NCI-H524 treated with DMSO at 0.1 percent for 48 hours (cell line): Measurements from ENCODE around the gene BTBD9.

Source experiments
- DNase-seq: peaks from one replicate; lab custom pipeline; 2025; lab: John Stamatoyannopoulos, UW

BTBD9 gene

DNA sequence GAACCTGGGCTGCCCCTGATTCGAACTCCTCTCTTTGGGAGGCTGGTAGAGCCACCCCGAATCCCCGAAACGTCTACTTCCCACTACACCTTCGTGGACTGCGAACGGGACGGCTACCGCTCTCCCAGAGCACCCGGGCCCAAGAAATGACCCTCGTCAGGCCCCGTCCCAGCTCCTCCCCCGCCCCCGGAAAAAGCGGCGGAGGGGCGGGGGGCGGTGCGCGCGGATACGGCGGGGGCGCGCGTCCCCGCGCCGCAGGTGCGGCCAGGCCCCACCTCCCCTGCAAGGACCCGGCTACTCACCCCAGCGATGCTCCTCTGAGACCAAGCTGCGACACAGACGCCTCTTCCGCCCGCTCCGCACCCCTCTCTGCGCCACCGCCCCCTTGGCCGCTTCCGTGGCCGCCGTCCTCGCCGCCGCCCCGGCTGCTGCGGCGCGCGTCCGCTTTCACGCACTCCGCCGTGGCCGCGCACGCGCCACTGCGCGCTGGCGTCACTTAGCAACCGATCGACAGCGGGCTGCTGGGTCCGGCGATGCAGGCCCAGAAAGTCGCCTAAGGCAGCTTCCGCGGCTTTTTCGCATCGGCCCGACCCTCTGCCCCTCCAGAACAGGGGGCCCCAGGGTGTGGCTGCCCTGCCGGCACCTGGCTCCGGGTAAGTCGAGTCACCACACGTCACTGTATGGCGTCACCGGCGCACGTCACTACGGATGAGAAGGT lies at the start of gene BTBD9:
TSS of gene BTBD9 (minus strand) at position 432 of the 718 bp plus-strand sequence.
- peak; percentile 12 for DNase-seq

DNA sequence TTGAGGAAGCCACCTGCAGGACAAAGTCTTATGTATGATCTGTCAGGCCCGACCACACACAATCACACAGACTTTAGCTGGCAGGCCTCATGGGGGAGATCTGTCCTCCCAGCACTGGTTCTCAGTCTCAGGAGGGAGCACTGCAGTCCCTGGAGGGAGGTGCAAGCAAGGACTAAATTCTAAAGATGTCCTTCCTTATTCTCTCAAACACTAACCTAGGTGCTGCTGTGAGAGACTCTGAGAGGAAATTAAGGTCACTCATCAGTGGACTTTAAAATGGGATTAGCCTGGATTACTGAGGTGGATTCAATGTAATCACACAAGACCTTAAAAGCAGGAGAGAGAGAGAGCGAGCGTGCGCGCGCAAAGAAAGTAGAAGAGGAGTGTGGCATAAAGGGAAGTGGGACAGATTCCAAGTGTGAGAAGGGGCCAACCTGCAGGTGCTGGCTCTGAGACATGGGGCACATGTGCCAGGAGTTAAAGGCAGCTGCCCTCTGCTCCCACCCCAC lies 48.9 kb upstream of the BTBD9 start:
- no peak for DNase-seq

DNA sequence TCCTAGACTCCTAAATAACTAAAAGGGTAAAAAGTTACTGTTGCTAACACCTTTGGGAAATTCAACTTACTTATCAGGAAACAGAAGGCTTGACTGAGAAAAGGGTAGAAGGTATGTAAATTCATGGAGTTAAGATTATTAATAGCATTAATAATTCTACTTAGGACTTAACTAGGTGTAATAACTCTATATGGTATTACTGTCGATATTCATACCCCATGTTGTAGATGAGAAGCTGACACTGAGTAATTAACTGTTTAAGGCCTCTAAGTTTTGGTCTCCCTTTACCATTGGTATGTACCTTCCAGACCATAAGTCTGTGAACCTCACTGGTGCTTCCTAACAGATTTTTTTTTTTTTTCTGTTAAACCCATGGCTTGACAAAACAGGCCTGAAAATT lies 47.8 kb upstream of the BTBD9 start:
- no peak for DNase-seq

DNA sequence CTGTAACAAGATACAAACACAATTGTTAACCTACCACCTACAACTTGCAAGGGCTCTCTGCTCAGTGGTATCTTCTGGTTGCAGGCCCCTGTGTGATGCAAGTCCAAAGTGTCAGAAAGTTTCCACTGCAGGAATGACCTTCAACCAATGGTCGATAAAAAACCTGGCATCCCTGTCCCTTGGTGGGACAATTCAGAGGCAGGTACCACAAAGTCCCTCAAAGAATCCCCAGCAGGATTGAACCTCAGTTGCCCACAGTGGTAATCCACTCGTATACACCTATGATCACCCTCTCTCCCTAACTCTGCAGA lies 47.3 kb upstream of the BTBD9 start:
- DNase-seq, result no peak

GRCh38 chr6:38686270-38687042 lies 46.7 kb upstream of the BTBD9 start:
- no peak for DNase-seq

DNA sequence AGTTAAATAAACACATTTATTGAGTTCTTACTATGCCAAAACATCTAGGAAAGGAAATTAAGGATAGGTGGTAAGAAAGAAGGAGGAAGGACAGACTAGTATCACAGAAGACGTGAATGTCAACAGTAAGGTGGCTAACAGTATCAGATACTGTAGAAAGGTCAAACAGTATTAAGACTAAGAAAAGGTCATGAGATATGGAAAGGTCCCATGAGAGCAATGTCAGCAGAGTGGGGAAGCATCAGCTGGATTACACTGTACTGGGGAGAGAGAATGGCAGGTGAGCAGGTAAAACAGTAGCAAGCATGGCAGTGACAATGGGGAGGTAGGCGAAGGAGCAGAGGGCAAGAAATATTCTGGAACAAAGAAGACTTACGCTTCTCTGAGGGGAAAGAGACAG lies 45.2 kb upstream of the BTBD9 start:
- DNase-seq, result no peak

- no peak for DNase-seq
Observed at GRCh38 chr6:38684237-38684636, 44.5 kb upstream of the BTBD9 start.

- no peak for DNase-seq
Observed at GRCh38 chr6:38681850-38682249, 42.1 kb upstream of the BTBD9 start.

DNA sequence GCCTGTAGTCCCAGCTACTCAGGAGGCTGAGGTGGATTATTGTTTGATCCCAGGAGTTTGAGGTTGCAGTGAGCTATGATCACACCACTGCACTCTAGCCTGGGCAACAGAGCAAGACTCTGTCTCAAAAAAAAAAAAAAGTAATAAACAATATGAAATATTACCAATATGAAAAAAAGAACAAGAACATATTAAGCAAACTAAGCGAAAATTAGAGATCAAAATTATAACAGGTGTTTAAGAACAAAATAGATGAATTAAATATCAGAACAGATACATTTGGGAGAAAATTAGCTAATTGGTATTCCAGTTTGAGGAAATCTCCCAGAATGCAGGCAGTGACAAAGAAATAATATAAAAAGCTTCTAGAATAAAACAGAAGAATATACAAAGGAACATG lies 39.9 kb upstream of the BTBD9 start:
- DNase-seq, result no peak

GRCh38 chr6:38678178-38678760 lies 38.5 kb upstream of the BTBD9 start:
- DNase-seq, result no peak

DNA sequence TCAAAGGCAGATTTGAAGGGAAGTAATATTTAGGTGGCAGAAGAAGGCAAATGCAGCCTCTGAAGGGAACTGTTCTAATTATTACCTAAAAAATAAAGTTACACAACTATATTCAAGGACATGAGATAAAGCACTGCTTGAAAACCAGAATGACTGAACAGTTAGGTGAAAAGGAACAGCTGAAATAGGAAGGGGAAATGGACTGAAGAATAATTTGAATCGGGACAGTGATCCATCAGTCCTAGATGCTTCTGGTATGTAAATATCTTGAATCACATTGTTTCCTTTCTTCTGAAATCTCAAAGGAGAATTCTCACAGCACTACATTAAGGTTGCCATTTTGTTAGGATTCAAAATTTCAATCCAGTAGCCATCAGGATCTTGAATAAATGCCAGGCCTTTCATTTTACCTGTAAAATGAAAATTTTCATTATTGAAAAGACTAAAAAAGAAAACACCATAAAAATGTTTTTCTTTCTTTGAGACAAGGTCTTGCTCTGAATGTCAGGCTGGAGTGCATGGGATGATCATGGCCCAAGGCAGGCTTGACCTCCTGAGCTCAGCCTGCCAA lies 37.3 kb upstream of the BTBD9 start:
- no peak for DNase-seq

DNA sequence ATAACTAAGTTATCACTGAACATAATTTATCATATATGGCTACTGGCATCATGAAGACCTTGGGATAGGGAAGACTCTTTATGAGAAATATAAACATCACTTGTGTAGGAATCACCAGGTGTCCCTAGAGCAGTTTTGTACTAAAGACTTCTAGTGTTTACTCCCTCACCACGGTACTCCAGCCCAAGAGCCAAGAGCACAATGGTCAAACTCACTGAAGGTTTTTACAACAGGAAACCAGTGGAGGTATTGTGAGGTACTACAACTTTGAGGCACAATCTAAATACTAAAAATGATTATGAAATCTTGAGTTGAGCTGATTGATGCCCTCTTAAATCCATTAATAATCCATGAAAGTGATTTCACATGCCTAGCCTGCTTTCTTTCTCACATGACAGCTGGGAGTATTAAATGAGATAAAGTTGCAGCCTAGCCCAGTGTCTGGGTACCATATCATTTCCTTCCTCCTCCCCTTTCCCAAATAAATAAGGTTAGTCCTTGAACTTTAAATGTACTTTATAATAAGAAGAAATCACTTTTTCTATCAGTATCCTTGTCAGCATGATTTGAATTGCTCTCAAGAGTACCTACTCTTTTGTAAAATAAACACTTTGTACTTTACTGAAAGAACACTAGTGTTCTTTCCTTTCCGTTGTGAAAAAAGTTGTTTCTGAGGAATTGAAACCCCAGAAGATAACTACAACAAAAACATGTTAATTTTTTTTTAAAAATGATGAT lies 36.7 kb upstream of the BTBD9 start:
- DNase-seq, result no peak

GRCh38 chr6:38673397-38674165 lies 33.9 kb upstream of the BTBD9 start:
- no peak for DNase-seq

DNA sequence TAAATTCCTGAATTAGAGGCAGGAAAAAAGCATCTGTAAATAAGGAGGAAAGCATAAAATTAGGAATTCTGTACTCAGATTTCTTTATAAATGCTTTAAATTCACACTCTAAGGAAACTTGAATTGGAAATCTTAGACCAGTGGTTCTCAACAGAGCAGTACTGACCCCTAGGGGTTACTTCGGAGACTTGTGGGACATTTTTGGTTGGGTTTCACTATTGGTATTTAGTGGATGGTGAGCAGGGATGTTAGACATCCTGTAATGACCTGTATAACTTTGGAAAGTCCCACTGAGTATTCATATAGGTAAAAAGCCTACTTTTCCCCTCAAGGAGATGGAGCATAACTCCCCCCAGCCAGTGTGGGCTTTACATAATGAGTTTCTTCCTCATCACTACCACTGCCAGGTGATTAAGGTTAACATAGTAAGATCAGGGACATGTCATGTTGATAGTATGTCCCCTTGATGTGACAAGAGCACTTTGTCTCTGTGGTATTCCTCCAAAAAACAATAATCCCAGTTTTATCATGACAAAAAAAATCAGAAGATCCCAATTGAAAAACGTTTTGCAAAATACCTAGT lies 32.2 kb upstream of the BTBD9 start:
- no peak for DNase-seq

DNA sequence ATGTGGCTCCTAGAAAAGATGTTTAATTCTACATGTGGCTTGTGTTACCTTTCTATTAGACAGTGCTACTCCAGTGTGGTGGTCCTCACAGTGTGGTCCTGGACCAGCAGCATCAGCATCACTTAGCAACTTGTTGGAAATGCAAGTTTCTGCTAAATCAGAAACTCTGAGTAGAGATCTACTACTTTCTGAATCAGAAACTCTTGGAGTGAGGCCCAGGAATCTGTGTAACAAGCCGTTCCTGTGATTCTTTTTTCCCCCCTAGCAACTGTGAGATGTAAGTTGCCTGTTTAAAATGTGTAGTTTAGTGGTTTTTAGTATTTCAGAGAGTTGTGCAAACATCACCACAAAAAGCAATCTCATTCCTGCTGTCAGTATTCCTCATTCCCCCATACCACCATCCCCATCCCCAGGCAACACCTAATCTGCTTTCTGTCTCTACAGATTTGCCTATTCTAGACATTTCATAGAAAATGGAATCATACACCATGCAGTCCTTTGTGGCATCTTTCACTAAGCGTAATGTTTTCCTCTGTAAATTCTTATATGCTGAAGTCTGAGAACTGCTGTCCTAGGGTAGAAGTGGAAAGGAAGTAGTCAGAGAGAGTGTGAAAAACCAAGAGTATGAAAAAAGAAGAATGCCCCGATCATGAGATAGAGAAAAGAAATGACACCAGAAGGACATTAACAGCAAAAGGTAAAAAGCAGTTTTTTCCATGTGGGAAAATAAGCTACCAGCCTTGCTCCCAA lies 18.9 kb upstream of the BTBD9 start:
- DNase-seq, result no peak

DNA sequence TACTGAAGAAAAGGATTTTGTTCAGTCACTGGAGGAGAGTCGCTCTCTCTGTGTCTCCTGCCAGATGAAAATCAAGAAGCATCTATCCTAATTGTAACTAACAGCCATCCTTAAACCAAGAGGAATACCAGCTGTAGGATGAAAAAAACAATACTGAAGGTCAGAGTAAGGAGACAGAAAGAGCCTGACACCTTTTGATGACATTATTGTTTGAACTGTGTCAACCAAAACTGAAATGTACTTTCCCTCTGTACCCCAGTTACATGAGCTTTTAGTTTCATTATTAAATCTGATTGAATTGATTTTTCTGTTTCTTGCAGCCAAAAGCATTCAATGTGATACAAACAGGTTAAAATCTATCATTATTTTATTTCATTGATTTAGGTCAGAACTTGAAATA lies 17.2 kb upstream of the BTBD9 start:
- DNase-seq, result no peak

DNA sequence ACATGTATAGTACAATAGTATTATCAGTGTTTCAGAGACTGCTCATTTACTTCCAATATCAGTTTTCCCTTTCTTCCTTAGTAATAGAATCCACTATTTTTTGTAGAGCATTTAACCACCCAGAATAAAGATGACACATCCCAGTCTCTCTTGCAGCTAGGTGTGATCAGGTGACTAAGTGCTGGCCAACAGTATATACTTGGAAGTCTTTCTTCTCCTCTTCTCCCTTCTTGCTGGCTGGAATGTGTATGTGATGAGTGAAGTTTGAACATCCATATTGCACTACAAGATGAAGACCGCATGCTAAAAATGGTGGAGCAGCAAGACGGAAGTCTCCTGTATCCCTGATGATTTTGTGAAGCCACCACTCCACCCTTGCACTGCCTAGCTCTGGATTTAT lies 14.5 kb upstream of the BTBD9 start:
- no peak for DNase-seq

DNA sequence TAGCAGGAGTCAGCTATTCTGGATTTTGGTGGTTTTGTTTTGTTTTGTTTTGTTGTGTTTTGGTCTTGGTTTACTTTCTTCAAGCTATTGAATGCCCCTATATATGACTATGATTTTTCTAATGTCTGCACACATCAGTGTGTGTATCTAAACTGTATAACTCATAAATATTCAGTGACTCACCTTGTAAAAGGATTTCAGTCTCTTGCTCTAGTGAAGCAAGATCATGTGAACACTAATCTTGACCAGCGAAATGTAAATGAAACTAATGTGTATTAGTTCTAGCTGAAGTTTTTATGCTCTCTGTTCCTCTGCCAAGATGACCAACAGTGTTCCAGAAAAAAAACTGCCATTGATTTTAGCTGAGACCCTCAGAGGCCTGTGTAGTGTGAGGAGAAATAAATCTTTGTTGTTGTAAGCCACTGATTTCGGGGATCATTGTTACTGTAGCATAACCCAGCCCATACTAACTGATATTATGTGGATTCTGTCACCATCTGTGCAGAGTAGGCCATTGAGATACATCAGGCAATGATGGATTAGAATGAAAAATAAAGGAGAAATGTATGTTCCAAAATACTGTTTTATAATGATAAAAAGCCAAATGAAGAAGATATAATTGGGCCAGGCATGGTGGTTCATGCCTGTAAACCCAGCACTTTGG lies 11.5 kb upstream of the BTBD9 start:
- DNase-seq, result no peak

GRCh38 chr6:38650207-38650752 lies 10.6 kb upstream of the BTBD9 start:
- no peak for DNase-seq
